ENCODE measurements around the gene FAM83B. TPM values are rescaled to one million over a fixed set of nuclear protein-coding genes. Genes with fewer than 3 reads are reported as not detected.

Gene FAM83B
- total RNA-seq, 4 donors from 2014 or later, result 0.26 to 1.0 (median 0.44) TPM

GRCh38 chr6:54875539-54875938 is 29.0 kb downstream of the FAM83B start:
- H3K9me3 ChIP-seq, result no peaks in the 10 kb centered on the region
- in situ Hi-C loops (cut with MboI; ENCODE audit: low sequenced_read_pairs in 4 of 4) (no loop called here), intact Hi-C loops (cut with DNase I; ENCODE audit: low total_unique reads) (no loop called here)
- no peak for DNase-seq
- H3K27ac ChIP-seq, result no peak overlapping the region
- H3K36me3 ChIP-seq, result no peaks in the 10 kb centered on the region
- TF ChIP-seq POLR2A (IDR thresholded peaks at IDR 0.05), result no peak
- TF ChIP-seq, protein P1, sequence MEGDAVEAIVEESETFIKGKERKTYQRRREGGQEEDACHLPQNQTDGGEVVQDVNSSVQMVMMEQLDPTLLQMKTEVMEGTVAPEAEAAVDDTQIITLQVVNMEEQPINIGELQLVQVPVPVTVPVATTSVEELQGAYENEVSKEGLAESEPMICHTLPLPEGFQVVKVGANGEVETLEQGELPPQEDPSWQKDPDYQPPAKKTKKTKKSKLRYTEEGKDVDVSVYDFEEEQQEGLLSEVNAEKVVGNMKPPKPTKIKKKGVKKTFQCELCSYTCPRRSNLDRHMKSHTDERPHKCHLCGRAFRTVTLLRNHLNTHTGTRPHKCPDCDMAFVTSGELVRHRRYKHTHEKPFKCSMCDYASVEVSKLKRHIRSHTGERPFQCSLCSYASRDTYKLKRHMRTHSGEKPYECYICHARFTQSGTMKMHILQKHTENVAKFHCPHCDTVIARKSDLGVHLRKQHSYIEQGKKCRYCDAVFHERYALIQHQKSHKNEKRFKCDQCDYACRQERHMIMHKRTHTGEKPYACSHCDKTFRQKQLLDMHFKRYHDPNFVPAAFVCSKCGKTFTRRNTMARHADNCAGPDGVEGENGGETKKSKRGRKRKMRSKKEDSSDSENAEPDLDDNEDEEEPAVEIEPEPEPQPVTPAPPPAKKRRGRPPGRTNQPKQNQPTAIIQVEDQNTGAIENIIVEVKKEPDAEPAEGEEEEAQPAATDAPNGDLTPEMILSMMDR (IDR thresholded peaks at IDR 0.05 in 4 of 5, conservative IDR thresholded peaks at IDR 0.05 in 1 of 5), result no peak
- no peak for ATAC-seq
- H3K27me3 ChIP-seq, result no peaks in the 10 kb centered on the region
- no peak overlapping the region for H3K4me3 ChIP-seq
- peaks cover 0 to 3% of the 10 kb centered on the region in 2 donors for H3K4me1 ChIP-seq

- Histone ChIP-seq H3K4me3 (no peak overlapping the region), H3K4me1 (peaks cover 0 to 3% of the 10 kb centered on the region in 2 donors), H3K27me3 (no peaks in the 10 kb centered on the region), H3K36me3 (no peaks in the 10 kb centered on the region), H3K27ac (peak overlapping the region in 1 of 4 donors; percentile 13), H3K9me3 (no peaks in the 10 kb centered on the region)
- TF ChIP-seq, protein P1 (IDR thresholded peaks at IDR 0.05 in 4 of 5, conservative IDR thresholded peaks at IDR 0.05 in 1 of 5), result no peak
- no peak for TF ChIP-seq POLR2A (IDR thresholded peaks at IDR 0.05)
- in situ Hi-C loops (cut with MboI; ENCODE audit: low sequenced_read_pairs in 4 of 4), result no loop called here
- intact Hi-C loops (cut with DNase I; ENCODE audit: low total_unique reads), result no loop called here
- DNase-seq (peak; percentile 14 to 41), ATAC-seq (no peak)
Observed at GRCh38 chr6:54876365-54876764, 29.8 kb downstream of the FAM83B start.

GRCh38 chr6:54876871-54877270 is 30.3 kb downstream of the FAM83B start:
- intact Hi-C loops (cut with DNase I; ENCODE audit: low total_unique reads) (no loop called here), in situ Hi-C loops (cut with MboI; ENCODE audit: low sequenced_read_pairs in 4 of 4) (no loop called here)
- no peaks in the 10 kb centered on the region for H3K27me3 ChIP-seq

GRCh38 chr6:54877713-54878317 is 31.2 kb downstream of the FAM83B start:
- Histone ChIP-seq H3K4me1 (peaks cover 0 to 3% of the 10 kb centered on the region in 2 donors), H3K4me3 (no peak overlapping the region), H3K27ac (no peak overlapping the region), H3K27me3 (no peaks in the 10 kb centered on the region), H3K36me3 (no peaks in the 10 kb centered on the region), H3K9me3 (no peaks in the 10 kb centered on the region)
- DNase-seq (no peak), ATAC-seq (no peak)
- in situ Hi-C loops (cut with MboI; ENCODE audit: low sequenced_read_pairs in 4 of 4) (no loop called here), intact Hi-C loops (cut with DNase I; ENCODE audit: low total_unique reads) (loop anchor here (2.0 kb wide), 1 partner anchor 191 kb away; no protein-coding TSS in a partner anchor)
- TF ChIP-seq, protein P1 (IDR thresholded peaks at IDR 0.05 in 4 of 5, conservative IDR thresholded peaks at IDR 0.05 in 1 of 5), result no peak
- no peak for TF ChIP-seq POLR2A (IDR thresholded peaks at IDR 0.05)

More at GRCh38 chr6:54876871-54877270, 30.3 kb downstream of the FAM83B start:
- H3K27ac ChIP-seq, result peak overlapping the region in 2 of 4 donors; percentile 13 to 26
- DNase-seq (no peak), ATAC-seq (no peak)
- H3K36me3 ChIP-seq, result no peaks in the 10 kb centered on the region
- no peak for TF ChIP-seq POLR2A (IDR thresholded peaks at IDR 0.05)
- TF ChIP-seq, protein P1 (IDR thresholded peaks at IDR 0.05 in 4 of 5, conservative IDR thresholded peaks at IDR 0.05 in 1 of 5), result no peak
- H3K9me3 ChIP-seq, result no peaks in the 10 kb centered on the region
- H3K4me3 ChIP-seq, result no peak overlapping the region
- H3K4me1 ChIP-seq, result peaks cover 0 to 3% of the 10 kb centered on the region in 2 donors
